ENCODE data around the gene CREB5. TPM values are rescaled to one million over a fixed set of nuclear protein-coding genes. Genes with fewer than 3 reads are reported as not detected.
"Not testable (repeated sequence)": the region's sequence is repeated elsewhere in the genome, so short reads cannot be mapped to it uniquely, and the experiment has no call there.

Gene CREB5
- total RNA-seq, 1 donor from 2014 or later: 13.6 TPM

GRCh38 chr7:28815369-28815927 is 403.1 kb downstream of the CREB5 start:
- Mint-ChIP-seq H3K4me1 (peaks cover 2% of the 10 kb centered on the region), H3K27ac (no peak overlapping the region), H3K9me3 (no peaks in the 10 kb centered on the region), H3K4me3 (no peak overlapping the region), H3K36me3 (peaks cover 11% of the 10 kb centered on the region), H3K27me3 (ENCODE audit: low read depth) (no peaks in the 10 kb centered on the region)
- TF ChIP-seq CTCF (IDR thresholded peaks at IDR 0.05; ENCODE audit: unreplicated experiment): no peak
- no peak for DNase-seq (ENCODE audit: low spot score in 2 of 2, unreplicated experiment in 2 of 2)

- Mint-ChIP-seq H3K4me3 (no peak overlapping the region), H3K27me3 (ENCODE audit: low read depth) (no peaks in the 10 kb centered on the region), H3K9me3 (no peaks in the 10 kb centered on the region), H3K27ac (no peak overlapping the region), H3K36me3 (peaks cover 11% of the 10 kb centered on the region), H3K4me1 (peaks cover 2% of the 10 kb centered on the region)
- no peak for TF ChIP-seq CTCF (IDR thresholded peaks at IDR 0.05; ENCODE audit: unreplicated experiment)
- DNase-seq (ENCODE audit: low spot score in 2 of 2, unreplicated experiment in 2 of 2): no peak
These were observed 403.6 kb downstream of the CREB5 start for GRCh38 chr7:28815928-28816373.

GRCh38 chr7:28818996-28819395 is 406.7 kb downstream of the CREB5 start:
- H3K4me3 Mint-ChIP-seq: no peak overlapping the region
- no peak for TF ChIP-seq CTCF (IDR thresholded peaks at IDR 0.05; ENCODE audit: unreplicated experiment)
- no peak overlapping the region for H3K27ac Mint-ChIP-seq
- no peak for DNase-seq (ENCODE audit: low spot score in 2 of 2, unreplicated experiment in 2 of 2)
- peaks cover 2% of the 10 kb centered on the region for H3K4me1 Mint-ChIP-seq
- no peaks in the 10 kb centered on the region for H3K27me3 Mint-ChIP-seq (ENCODE audit: low read depth)
- H3K9me3 Mint-ChIP-seq: no peaks in the 10 kb centered on the region
- H3K36me3 Mint-ChIP-seq: peaks cover 11% of the 10 kb centered on the region

GRCh38 chr7:28823582-28823981 is 411.3 kb downstream of the CREB5 start:
- no peaks in the 10 kb centered on the region for H3K27me3 Mint-ChIP-seq (ENCODE audit: low read depth)
- peaks cover 3% of the 10 kb centered on the region for H3K9me3 Mint-ChIP-seq
- TF ChIP-seq CTCF (IDR thresholded peaks at IDR 0.05; ENCODE audit: unreplicated experiment): no peak
- no peak overlapping the region for H3K27ac Mint-ChIP-seq
- H3K4me1 Mint-ChIP-seq: peaks cover 2% of the 10 kb centered on the region
- no peak for DNase-seq (ENCODE audit: low spot score in 2 of 2, unreplicated experiment in 2 of 2)
- H3K4me3 Mint-ChIP-seq: no peak overlapping the region
- peaks cover 7% of the 10 kb centered on the region for H3K36me3 Mint-ChIP-seq

GRCh38 chr7:28825817-28826448 is 413.6 kb downstream of the CREB5 start:
- H3K27me3 Mint-ChIP-seq (ENCODE audit: low read depth); H3K9me3 Mint-ChIP-seq; H3K4me3 Mint-ChIP-seq; H3K36me3 Mint-ChIP-seq; DNase-seq (ENCODE audit: low spot score in 2 of 2, unreplicated experiment in 2 of 2); H3K27ac Mint-ChIP-seq; H3K4me1 Mint-ChIP-seq: not testable (repeated sequence)

GRCh38 chr7:28830846-28831245 is 418.5 kb downstream of the CREB5 start:
- peaks cover 3% of the 10 kb centered on the region for H3K9me3 Mint-ChIP-seq
- no peak for TF ChIP-seq CTCF (IDR thresholded peaks at IDR 0.05; ENCODE audit: unreplicated experiment)
- no peak overlapping the region for H3K4me3 Mint-ChIP-seq
- no peak for DNase-seq (ENCODE audit: low spot score in 2 of 2, unreplicated experiment in 2 of 2)
- H3K27ac Mint-ChIP-seq: no peak overlapping the region
- no peaks in the 10 kb centered on the region for H3K4me1 Mint-ChIP-seq
- no peaks in the 10 kb centered on the region for H3K36me3 Mint-ChIP-seq
- H3K27me3 Mint-ChIP-seq (ENCODE audit: low read depth): no peaks in the 10 kb centered on the region

All from mesothelial cell of epicardium (in vitro differentiated cells).